Eye (tissue), 1 donor: ENCODE measurements around the gene HOXD13.

Experiments
- DNase-seq: peaks from one replicate; pipeline ENCODE4 v3.0.0-alpha.2; 2015

HOXD13 gene

GRCh38 chr2:176095421-176095820, 2.9 kb downstream of the HOXD13 start:
- no peak for DNase-seq

DNA sequence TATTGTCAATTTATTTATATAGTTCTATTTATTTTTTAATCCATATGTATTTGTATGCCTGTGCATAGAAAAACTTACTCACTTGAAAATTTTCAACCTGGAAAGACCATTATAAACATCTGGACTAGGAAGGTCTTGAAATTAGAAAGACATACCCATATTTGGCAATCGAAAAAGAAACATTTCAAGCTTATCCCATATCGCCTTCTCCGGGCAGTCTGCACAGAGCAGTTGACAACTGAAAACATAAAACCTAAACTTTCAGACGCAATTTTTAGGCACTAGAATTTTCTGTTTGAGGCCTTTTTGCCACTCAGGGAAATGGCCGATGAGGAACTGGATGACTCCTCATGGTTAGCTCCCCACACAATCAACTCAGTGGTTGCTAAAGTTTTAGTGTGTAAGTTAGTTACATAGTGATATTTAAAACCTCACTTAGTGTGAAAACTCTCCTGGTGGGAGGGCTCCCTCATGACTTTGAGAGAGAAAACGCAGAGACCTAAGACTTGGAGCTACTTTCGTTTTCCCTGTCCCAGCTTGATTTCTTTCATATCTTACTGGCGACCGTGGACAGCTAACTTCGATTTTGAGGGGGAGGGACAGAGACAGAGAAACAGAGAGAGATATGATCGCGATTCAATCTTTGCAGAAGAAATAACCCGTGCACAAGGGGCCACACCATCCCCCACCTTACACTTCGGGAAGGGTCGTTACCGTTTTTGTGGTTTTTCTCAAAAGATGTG, 3.9 kb downstream of the HOXD13 start:
- peak; percentile 81 for DNase-seq

- DNase-seq: peak; percentile 94
Measured at GRCh38 chr2:176096986-176097819, 4.7 kb downstream of the HOXD13 start.

GRCh38 chr2:176097820-176098365, 5.4 kb downstream of the HOXD13 start:
- no peak for DNase-seq

- DNase-seq: no peak
Measured at GRCh38 chr2:176098366-176099158, 6.0 kb downstream of the HOXD13 start.

GRCh38 chr2:176099159-176099727, 6.7 kb downstream of the HOXD13 start:
- no peak for DNase-seq

- no peak for DNase-seq
Measured at GRCh38 chr2:176099728-176100546, 7.4 kb downstream of the HOXD13 start, which contains the start of gene HOXD12. Gene HOXD12 (plus strand): TSS chr2:176099795. CDS start chr2:176099802, 7 bp downstream.

- no peak for DNase-seq
Measured at GRCh38 chr2:176100547-176101140, 8.1 kb downstream of the HOXD13 start.

- no peak for DNase-seq
Measured at GRCh38 chr2:176101216-176101830, 8.8 kb downstream of the HOXD13 start.

GRCh38 chr2:176101842-176102241, 9.3 kb downstream of the HOXD13 start:
- no peak for DNase-seq

GRCh38 chr2:176102309-176102866, 9.9 kb downstream of the HOXD13 start:
- DNase-seq: no peak

GRCh38 chr2:176103194-176103593, 10.7 kb downstream of the HOXD13 start:
- no peak for DNase-seq

DNA sequence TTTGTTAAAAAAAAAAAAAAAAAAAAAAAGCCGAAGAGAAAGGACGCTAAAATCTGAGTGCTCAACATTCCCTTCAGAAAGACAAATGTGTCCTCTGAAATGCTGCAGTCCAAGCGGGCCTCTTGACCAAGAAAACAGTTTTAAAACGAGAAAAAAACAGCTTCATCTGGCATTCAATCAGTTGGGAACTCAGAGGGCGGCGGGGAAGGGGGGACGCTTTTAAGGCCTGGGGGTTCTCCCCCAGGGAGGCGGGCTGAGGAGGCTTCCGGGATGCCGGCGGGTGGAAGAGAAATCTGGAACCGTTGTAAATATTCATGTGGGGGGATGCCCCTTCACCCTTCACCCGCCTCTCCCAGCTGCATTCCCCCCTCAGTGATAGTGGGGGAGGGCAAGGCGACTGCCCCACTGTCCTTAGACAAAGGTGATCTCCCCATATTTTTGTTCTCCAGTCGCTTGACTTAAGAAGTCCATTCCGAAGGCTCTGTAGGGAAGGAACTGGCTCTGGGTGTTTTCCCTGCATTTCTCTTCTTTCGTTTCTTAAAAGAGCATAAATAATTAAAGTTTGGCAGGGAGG, 11.3 kb downstream of the HOXD13 start:
- DNase-seq: no peak

GRCh38 chr2:176104316-176105077, 12.0 kb downstream of the HOXD13 start:
- peak; percentile 67 for DNase-seq

GRCh38 chr2:176105078-176105729, 12.7 kb downstream of the HOXD13 start:
- no peak for DNase-seq

GRCh38 chr2:176105730-176106580, 13.4 kb downstream of the HOXD13 start:
- DNase-seq: no peak
